HL-60 (cell line): Measurements from ENCODE around the gene LRRC4C.

ENCODE experiments used
- GABPA ChIP-seq: IDR thresholded peaks from 2 replicates; pipeline ENCODE4 v1.6.1; 2012; ENCODE audit warnings: low read depth
- TF ChIP-seq, protein P1 (sequence below): IDR thresholded peaks from one replicate; pipeline ENCODE4 v1.5.1; 2011; ENCODE audit warnings: low read length, control low read depth, inconsistent platforms; ENCODE audit not compliant: insufficient read depth

- TF ChIP-seq, protein P1, sequence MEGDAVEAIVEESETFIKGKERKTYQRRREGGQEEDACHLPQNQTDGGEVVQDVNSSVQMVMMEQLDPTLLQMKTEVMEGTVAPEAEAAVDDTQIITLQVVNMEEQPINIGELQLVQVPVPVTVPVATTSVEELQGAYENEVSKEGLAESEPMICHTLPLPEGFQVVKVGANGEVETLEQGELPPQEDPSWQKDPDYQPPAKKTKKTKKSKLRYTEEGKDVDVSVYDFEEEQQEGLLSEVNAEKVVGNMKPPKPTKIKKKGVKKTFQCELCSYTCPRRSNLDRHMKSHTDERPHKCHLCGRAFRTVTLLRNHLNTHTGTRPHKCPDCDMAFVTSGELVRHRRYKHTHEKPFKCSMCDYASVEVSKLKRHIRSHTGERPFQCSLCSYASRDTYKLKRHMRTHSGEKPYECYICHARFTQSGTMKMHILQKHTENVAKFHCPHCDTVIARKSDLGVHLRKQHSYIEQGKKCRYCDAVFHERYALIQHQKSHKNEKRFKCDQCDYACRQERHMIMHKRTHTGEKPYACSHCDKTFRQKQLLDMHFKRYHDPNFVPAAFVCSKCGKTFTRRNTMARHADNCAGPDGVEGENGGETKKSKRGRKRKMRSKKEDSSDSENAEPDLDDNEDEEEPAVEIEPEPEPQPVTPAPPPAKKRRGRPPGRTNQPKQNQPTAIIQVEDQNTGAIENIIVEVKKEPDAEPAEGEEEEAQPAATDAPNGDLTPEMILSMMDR = no peak
- TF ChIP-seq GABPA = no peak
Measured at GRCh38 chr11:41437006-41437490, 22.4 kb downstream of the LRRC4C start.
